ENCODE data around the gene ELMO1.

Gene ELMO1

GRCh38 chr7:36919738-36920137 is 528.9 kb downstream of the ELMO1 start:
- no peak for TF ChIP-seq CTCF (IDR thresholded peaks at IDR 0.05)
- TF ChIP-seq ZFX (IDR thresholded peaks at IDR 0.05; ENCODE audit: borderline replicate concordance): no peak
- H3K27ac ChIP-seq: no peak overlapping the region

- TF ChIP-seq CTCF (IDR thresholded peaks at IDR 0.05): no peak
- TF ChIP-seq ZFX (IDR thresholded peaks at IDR 0.05; ENCODE audit: borderline replicate concordance): no peak
- H3K27ac ChIP-seq: no peak overlapping the region
Observed at GRCh38 chr7:36918591-36918990, 530.1 kb downstream of the ELMO1 start.

- no peak overlapping the region for H3K27ac ChIP-seq
- TF ChIP-seq ZFX (IDR thresholded peaks at IDR 0.05; ENCODE audit: borderline replicate concordance) (no peak), CTCF (IDR thresholded peaks at IDR 0.05) (no peak)
Observed at GRCh38 chr7:36916619-36917018, 532.0 kb downstream of the ELMO1 start.

GRCh38 chr7:36916116-36916515 is 532.5 kb downstream of the ELMO1 start:
- no peak for TF ChIP-seq CTCF (IDR thresholded peaks at IDR 0.05)
- no peak overlapping the region for H3K27ac ChIP-seq

- no peak overlapping the region for H3K27ac ChIP-seq
- TF ChIP-seq CTCF (IDR thresholded peaks at IDR 0.05) (no peak), ZFX (IDR thresholded peaks at IDR 0.05; ENCODE audit: borderline replicate concordance) (no peak)
Observed at GRCh38 chr7:36911788-36912187, 536.9 kb downstream of the ELMO1 start.

GRCh38 chr7:36910859-36911258 is 537.8 kb downstream of the ELMO1 start:
- no peak for TF ChIP-seq ZFX (IDR thresholded peaks at IDR 0.05; ENCODE audit: borderline replicate concordance)
- no peak for TF ChIP-seq CTCF (IDR thresholded peaks at IDR 0.05)
- no peak overlapping the region for H3K27ac ChIP-seq

GRCh38 chr7:36910401-36910800 is 538.3 kb downstream of the ELMO1 start:
- TF ChIP-seq CTCF (IDR thresholded peaks at IDR 0.05) (no peak), ZFX (IDR thresholded peaks at IDR 0.05; ENCODE audit: borderline replicate concordance) (no peak)
- no peak overlapping the region for H3K27ac ChIP-seq

All from 22Rv1 (cell line).